Measurements from ENCODE around the gene SIL1. TPM values are rescaled to one million over a fixed set of nuclear protein-coding genes. Genes with fewer than 3 reads are reported as not detected.

Gene SIL1
- polyA plus RNA-seq, 2 of the 4 experiments (the other 2 are of a cell fraction), result 27.6 to 45.5 TPM

DNA sequence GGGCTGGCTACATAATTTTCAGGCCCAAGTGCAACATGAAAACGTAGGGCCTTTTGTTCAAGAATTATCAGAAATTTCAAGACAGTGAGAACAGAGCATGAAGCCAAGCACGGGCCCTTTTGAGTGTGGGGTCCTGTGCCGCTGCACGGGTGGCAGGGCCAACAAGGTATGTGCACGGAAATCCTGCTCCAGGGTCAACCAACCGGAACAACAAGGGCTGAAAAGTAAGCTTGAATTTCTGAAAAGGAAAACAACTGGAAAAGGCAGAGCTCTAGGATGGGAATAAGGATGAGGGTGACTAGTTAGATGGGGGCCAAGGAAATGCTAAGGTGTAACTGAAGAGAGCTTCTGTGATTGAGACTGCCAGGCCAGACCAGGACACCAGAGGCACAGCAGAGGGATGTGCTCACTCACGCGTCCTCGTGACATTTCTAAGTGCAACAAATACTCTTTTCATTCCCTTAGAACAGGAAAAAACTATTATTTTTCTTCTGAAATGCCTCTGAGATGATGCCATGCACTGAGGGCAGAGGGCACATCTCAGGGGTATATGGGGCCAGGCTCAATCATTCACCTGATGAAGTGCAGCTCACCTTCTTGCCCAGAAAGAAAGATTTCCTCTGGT is 242.4 kb downstream of the SIL1 start:
- no peak for DNase-seq (ENCODE audit: low read depth in 1 of 2, low spot score in 1 of 2)
- H3K9me3 ChIP-seq, result no peaks in the 10 kb centered on the region
- 84% methylated on average over 9 of the region's 9 CpGs for WGBS (ENCODE audit: missing lambda C conversion rate)
- H3K4me2 ChIP-seq, result no peak overlapping the region
- no peak for ATAC-seq
- no peak for FAIRE-seq
- ChIA-PET POLR2A (no interaction called here), CTCF (no interaction called here)
- H3K4me1 ChIP-seq, result no peaks in the 10 kb centered on the region
- no peak overlapping the region for H3K27ac ChIP-seq
- TF ChIP-seq GATA3 (IDR thresholded peaks at IDR 0.05; ENCODE audit: borderline replicate concordance) (no peak), ELK1 (IDR thresholded peaks at IDR 0.05; ENCODE audit: low read depth, low read length) (no peak), TP53 (CRISPR knock-in tag; IDR thresholded peaks at IDR 0.05) (no peak), NR3C1 (IDR thresholded peaks at IDR 0.05) (no peak), RNF2 (IDR thresholded peaks at IDR 0.05; ENCODE audit: borderline replicate concordance, low read depth) (no peak), SMC3 (IDR thresholded peaks at IDR 0.05) (no peak), NPAS2 (CRISPR knock-in tag; IDR thresholded peaks at IDR 0.05; ENCODE audit: borderline replicate concordance) (no peak), ZFP36 (IDR thresholded peaks at IDR 0.05; ENCODE audit: borderline replicate concordance, partially characterized antibody) (no peak), MYC (IDR thresholded peaks at IDR 0.05; ENCODE audit: borderline replicate concordance, low read length) (no peak), JUNB (IDR thresholded peaks at IDR 0.05) (no peak), ATOH8 (CRISPR knock-in tag; IDR thresholded peaks at IDR 0.05; ENCODE audit: low read depth) (no peak), MAZ (IDR thresholded peaks at IDR 0.05; ENCODE audit: borderline replicate concordance, low read depth, low read length) (no peak)
- TF ChIP-seq, protein P1, sequence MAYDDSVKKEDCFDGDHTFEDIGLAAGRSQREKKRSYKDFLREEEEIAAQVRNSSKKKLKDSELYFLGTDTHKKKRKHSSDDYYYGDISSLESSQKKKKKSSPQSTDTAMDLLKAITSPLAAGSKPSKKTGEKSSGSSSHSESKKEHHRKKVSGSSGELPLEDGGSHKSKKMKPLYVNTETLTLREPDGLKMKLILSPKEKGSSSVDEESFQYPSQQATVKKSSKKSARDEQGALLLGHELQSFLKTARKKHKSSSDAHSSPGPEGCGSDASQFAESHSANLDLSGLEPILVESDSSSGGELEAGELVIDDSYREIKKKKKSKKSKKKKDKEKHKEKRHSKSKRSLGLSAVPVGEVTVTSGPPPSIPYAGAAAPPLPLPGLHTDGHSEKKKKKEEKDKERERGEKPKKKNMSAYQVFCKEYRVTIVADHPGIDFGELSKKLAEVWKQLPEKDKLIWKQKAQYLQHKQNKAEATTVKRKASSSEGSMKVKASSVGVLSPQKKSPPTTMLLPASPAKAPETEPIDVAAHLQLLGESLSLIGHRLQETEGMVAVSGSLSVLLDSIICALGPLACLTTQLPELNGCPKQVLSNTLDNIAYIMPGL (CRISPR knock-in tag; IDR thresholded peaks at IDR 0.05; ENCODE audit: borderline replicate concordance), result no peak
- TF ChIP-seq, protein P2, sequence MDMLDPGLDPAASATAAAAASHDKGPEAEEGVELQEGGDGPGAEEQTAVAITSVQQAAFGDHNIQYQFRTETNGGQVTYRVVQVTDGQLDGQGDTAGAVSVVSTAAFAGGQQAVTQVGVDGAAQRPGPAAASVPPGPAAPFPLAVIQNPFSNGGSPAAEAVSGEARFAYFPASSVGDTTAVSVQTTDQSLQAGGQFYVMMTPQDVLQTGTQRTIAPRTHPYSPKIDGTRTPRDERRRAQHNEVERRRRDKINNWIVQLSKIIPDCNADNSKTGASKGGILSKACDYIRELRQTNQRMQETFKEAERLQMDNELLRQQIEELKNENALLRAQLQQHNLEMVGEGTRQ (IDR thresholded peaks at IDR 0.05), result no peak
- H3K4me3 ChIP-seq, result no peak overlapping the region

DNA sequence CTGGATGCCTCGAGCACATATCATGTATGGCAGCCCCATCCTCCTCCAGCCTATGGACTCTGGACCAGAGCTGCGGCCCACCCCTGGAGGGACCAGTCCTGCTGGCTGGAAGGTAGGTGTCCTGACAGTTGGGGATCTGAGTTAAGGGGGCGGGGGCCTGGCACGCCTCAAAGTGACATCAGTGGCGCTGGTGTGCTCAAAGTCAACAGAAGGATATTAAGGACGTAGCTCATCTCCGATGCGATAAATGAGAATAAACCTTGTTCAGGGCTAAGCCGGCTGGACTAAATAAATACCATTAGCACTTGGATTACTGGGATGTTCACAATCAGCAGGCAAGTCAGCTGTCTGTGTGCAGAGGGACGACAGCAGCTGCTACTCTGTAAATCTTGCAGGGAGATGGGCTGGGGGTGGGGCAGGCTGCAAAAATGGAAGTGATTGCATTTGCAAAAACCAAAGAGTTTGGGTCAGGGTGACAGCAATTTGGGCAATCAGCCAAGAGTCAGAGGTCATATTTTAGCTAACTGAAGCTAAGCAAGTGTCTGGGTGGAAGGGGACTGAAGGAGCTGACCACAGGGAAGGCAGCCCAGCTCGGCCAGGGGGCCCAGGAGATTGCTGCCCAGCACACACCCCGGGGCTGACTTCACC is 243.0 kb downstream of the SIL1 start:
- Histone ChIP-seq H3K9me3 (no peaks in the 10 kb centered on the region), H3K4me2 (no peak overlapping the region), H3K4me3 (no peak overlapping the region), H3K4me1 (no peaks in the 10 kb centered on the region), H3K27ac (no peak overlapping the region)
- TF ChIP-seq HOXB13 (CRISPR knock-in tag; IDR thresholded peaks at IDR 0.05; ENCODE audit: low read depth), result no peak
- no peak for TF ChIP-seq EHF (CRISPR knock-in tag; IDR thresholded peaks at IDR 0.05)
- TF ChIP-seq ATOH8 (CRISPR knock-in tag; IDR thresholded peaks at IDR 0.05; ENCODE audit: low read depth), result no peak
- no peak for TF ChIP-seq SREBF2 (IDR thresholded peaks at IDR 0.05)
- no peak for TF ChIP-seq PHF8 (IDR thresholded peaks at IDR 0.05; ENCODE audit: borderline replicate concordance, low read depth)
- no peak for TF ChIP-seq CTCF (IDR thresholded peaks at IDR 0.05)
- no peak for TF ChIP-seq MYC (IDR thresholded peaks at IDR 0.05; ENCODE audit: borderline replicate concordance, low read length)
- TF ChIP-seq, protein P3, sequence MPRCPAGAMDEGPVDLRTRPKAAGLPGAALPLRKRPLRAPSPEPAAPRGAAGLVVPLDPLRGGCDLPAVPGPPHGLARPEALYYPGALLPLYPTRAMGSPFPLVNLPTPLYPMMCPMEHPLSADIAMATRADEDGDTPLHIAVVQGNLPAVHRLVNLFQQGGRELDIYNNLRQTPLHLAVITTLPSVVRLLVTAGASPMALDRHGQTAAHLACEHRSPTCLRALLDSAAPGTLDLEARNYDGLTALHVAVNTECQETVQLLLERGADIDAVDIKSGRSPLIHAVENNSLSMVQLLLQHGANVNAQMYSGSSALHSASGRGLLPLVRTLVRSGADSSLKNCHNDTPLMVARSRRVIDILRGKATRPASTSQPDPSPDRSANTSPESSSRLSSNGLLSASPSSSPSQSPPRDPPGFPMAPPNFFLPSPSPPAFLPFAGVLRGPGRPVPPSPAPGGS (IDR thresholded peaks at IDR 0.05), result no peak
- no peak for TF ChIP-seq EP300 (IDR thresholded peaks at IDR 0.05)
- TF ChIP-seq, protein P1 (CRISPR knock-in tag; IDR thresholded peaks at IDR 0.05; ENCODE audit: borderline replicate concordance), result no peak
- ATAC-seq (no peak), DNase-seq (ENCODE audit: low read depth in 1 of 2, low spot score in 1 of 2) (no peak), FAIRE-seq (no peak)
- WGBS (ENCODE audit: missing lambda C conversion rate), result 87% methylated on average over 12 of the region's 12 CpGs
- ChIA-PET POLR2A (no interaction called here), CTCF (interaction anchor here (1.1 to 1.9 kb wide), 3 partner anchors 10 to 376 kb away, joined by 3 to 5 read pairs (median 5); no protein-coding TSS in a partner anchor)

Data from A549 (cell line).